ENCODE data around the gene STAG3.

Gene STAG3

GRCh38 chr7:100170101-100170897, 7.4 kb upstream of the STAG3 start:
- Histone ChIP-seq H3K36me3 (ENCODE audit: control insufficient read depth, insufficient read depth, low read length) (no peaks in the 10 kb centered on the region), H3K4me1 (ENCODE audit: control insufficient read depth, low read depth, low read length) (peaks cover 11% of the 10 kb centered on the region), H4K8ac (ENCODE audit: low read depth, low read length) (no peak overlapping the region), H3K27ac (ENCODE audit: low read depth, low read length) (no peak overlapping the region), H3K79me1 (ENCODE audit: low read length) (no peaks in the 10 kb centered on the region), H4K5ac (ENCODE audit: low read length) (no peak overlapping the region), H2BK120ac (ENCODE audit: low read depth, low read length) (no peak overlapping the region), H3K4me3 (ENCODE audit: low read length) (no peak overlapping the region), H3K23ac (ENCODE audit: low read length) (no peak overlapping the region), H2BK15ac (replicated peaks; ENCODE audit: low read depth) (no peak overlapping the region), H2BK5ac (ENCODE audit: low read length) (no peak overlapping the region), H2AK5ac (ENCODE audit: low read length) (no peak overlapping the region), H3K4me2 (ENCODE audit: low read length) (no peak overlapping the region), H3K79me2 (ENCODE audit: control insufficient read depth, insufficient read depth, low read length) (no peaks in the 10 kb centered on the region), H3K4ac (ENCODE audit: low read depth, low read length) (no peak overlapping the region), H3K18ac (ENCODE audit: low read length) (no peak overlapping the region), H3K9ac (ENCODE audit: low read length) (no peak overlapping the region), H3K56ac (ENCODE audit: low read length) (no peak overlapping the region), H3K27me3 (ENCODE audit: insufficient read depth, low read length, poor library complexity) (no peaks in the 10 kb centered on the region)
- WGBS (ENCODE audit: extremely low coverage, insufficient coverage, low lambda C conversion rate): no CpG with 5 or more reads among the region's 11 CpGs
- no peak for DNase-seq

DNA sequence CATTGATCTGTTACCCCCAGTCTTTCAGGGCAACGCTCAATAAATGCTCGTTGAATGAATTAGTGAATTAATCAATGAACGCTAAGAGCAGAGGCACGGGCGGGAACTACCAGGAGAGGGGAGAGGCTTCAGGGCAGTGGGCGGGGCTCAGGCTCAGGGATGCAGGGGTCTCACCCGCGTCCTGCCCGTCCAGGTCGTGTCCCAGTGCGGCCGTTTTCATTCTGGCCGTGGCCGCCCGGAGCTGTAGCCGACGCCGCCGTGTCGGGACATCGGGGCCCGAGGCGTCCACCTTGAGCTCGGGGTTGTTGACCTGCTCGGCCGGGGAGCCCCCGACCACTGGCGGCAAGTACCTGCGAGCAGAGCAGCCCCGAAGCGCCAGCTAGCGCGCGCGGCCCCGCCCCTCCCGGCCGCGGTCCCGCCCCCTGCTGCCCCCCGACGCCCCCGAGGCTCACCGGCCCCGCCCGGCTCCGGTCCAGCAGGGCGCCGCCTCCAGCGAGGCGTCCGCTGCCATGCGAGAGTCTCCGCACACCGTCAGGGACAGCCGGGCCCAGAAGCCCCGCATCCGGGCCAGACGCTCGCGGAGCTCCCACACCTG, 6.5 kb upstream of the STAG3 start:
- Histone ChIP-seq H3K27ac (ENCODE audit: low read depth, low read length) (no peak overlapping the region), H3K36me3 (ENCODE audit: control insufficient read depth, insufficient read depth, low read length) (no peaks in the 10 kb centered on the region), H3K4me3 (ENCODE audit: low read length) (no peak overlapping the region), H2BK120ac (ENCODE audit: low read depth, low read length) (no peak overlapping the region), H3K4me2 (ENCODE audit: low read length) (peak overlapping the region; percentile 58), H3K9ac (ENCODE audit: low read length) (peak overlapping the region; percentile 22), H3K23ac (ENCODE audit: low read length) (no peak overlapping the region), H3K4me1 (ENCODE audit: control insufficient read depth, low read depth, low read length) (peaks cover 11% of the 10 kb centered on the region), H2BK15ac (replicated peaks; ENCODE audit: low read depth) (no peak overlapping the region), H3K56ac (ENCODE audit: low read length) (peak overlapping the region; percentile 22), H2AK5ac (ENCODE audit: low read length) (no peak overlapping the region), H2BK5ac (ENCODE audit: low read length) (no peak overlapping the region), H3K18ac (ENCODE audit: low read length) (peak overlapping the region; percentile 18), H3K79me2 (ENCODE audit: control insufficient read depth, insufficient read depth, low read length) (no peaks in the 10 kb centered on the region), H3K27me3 (ENCODE audit: insufficient read depth, low read length, poor library complexity) (no peaks in the 10 kb centered on the region), H4K5ac (ENCODE audit: low read length) (no peak overlapping the region), H4K8ac (ENCODE audit: low read depth, low read length) (no peak overlapping the region), H3K4ac (ENCODE audit: low read depth, low read length) (no peak overlapping the region), H3K79me1 (ENCODE audit: low read length) (peaks cover 3% of the 10 kb centered on the region)
- DNase-seq: peak; percentile 34
- WGBS (ENCODE audit: extremely low coverage, insufficient coverage, low lambda C conversion rate): no CpG with 5 or more reads among the region's 61 CpGs

DNA sequence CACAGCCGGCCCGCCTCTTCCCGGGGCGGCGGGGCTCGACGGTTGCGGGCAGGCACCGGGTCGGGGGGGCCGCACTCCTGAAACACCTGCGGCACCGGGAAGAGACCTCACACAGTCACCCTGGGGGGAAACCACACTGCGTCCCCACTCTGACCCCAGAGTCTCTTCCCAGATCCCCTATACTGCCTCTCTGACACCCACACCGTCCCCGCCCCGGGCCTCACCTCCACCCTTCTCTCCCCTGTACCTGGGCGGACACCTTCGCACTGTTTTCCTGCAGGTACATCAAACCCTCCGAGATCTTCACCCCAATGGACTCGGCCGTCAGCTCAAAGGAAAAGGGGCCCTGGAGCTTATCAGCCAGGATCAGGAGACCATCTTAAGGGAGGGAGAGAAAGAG, 5.9 kb upstream of the STAG3 start:
- no peak overlapping the region for H2AK5ac ChIP-seq (ENCODE audit: low read length)
- H3K79me2 ChIP-seq (ENCODE audit: control insufficient read depth, insufficient read depth, low read length): peaks cover 2% of the 10 kb centered on the region
- no peak overlapping the region for H3K27ac ChIP-seq (ENCODE audit: low read depth, low read length)
- H3K36me3 ChIP-seq (ENCODE audit: control insufficient read depth, insufficient read depth, low read length): no peaks in the 10 kb centered on the region
- H2BK5ac ChIP-seq (ENCODE audit: low read length): no peak overlapping the region
- no peaks in the 10 kb centered on the region for H3K27me3 ChIP-seq (ENCODE audit: insufficient read depth, low read length, poor library complexity)
- no peak overlapping the region for H3K23ac ChIP-seq (ENCODE audit: low read length)
- H3K9ac ChIP-seq (ENCODE audit: low read length): no peak overlapping the region
- no peak overlapping the region for H4K5ac ChIP-seq (ENCODE audit: low read length)
- no peak overlapping the region for H2BK120ac ChIP-seq (ENCODE audit: low read depth, low read length)
- peaks cover 12% of the 10 kb centered on the region for H3K4me1 ChIP-seq (ENCODE audit: control insufficient read depth, low read depth, low read length)
- H3K4me3 ChIP-seq (ENCODE audit: low read length): no peak overlapping the region
- H2BK15ac ChIP-seq (replicated peaks; ENCODE audit: low read depth): no peak overlapping the region
- no peak overlapping the region for H3K56ac ChIP-seq (ENCODE audit: low read length)
- WGBS (ENCODE audit: extremely low coverage, insufficient coverage, low lambda C conversion rate): no CpG with 5 or more reads among the region's 22 CpGs
- DNase-seq: no peak
- no peak overlapping the region for H4K8ac ChIP-seq (ENCODE audit: low read depth, low read length)
- peak overlapping the region; percentile 4 for H3K4me2 ChIP-seq (ENCODE audit: low read length)
- H3K4ac ChIP-seq (ENCODE audit: low read depth, low read length): no peak overlapping the region
- H3K18ac ChIP-seq (ENCODE audit: low read length): peak overlapping the region; percentile 18
- peaks cover 6% of the 10 kb centered on the region for H3K79me1 ChIP-seq (ENCODE audit: low read length)

- Histone ChIP-seq H3K18ac (ENCODE audit: low read length) (no peak overlapping the region), H3K27me3 (ENCODE audit: insufficient read depth, low read length, poor library complexity) (no peaks in the 10 kb centered on the region), H3K4me3 (ENCODE audit: low read length) (no peak overlapping the region), H3K4me2 (ENCODE audit: low read length) (no peak overlapping the region), H4K8ac (ENCODE audit: low read depth, low read length) (no peak overlapping the region), H3K4ac (ENCODE audit: low read depth, low read length) (no peak overlapping the region), H2BK120ac (ENCODE audit: low read depth, low read length) (no peak overlapping the region), H3K56ac (ENCODE audit: low read length) (no peak overlapping the region), H3K36me3 (ENCODE audit: control insufficient read depth, insufficient read depth, low read length) (no peaks in the 10 kb centered on the region), H3K23ac (ENCODE audit: low read length) (no peak overlapping the region), H2BK5ac (ENCODE audit: low read length) (no peak overlapping the region), H3K4me1 (ENCODE audit: control insufficient read depth, low read depth, low read length) (peaks cover 5% of the 10 kb centered on the region), H3K79me2 (ENCODE audit: control insufficient read depth, insufficient read depth, low read length) (peaks cover 2% of the 10 kb centered on the region), H2BK15ac (replicated peaks; ENCODE audit: low read depth) (no peak overlapping the region), H3K79me1 (ENCODE audit: low read length) (peaks cover 6% of the 10 kb centered on the region), H3K27ac (ENCODE audit: low read depth, low read length) (no peak overlapping the region), H4K5ac (ENCODE audit: low read length) (no peak overlapping the region), H3K9ac (ENCODE audit: low read length) (no peak overlapping the region), H2AK5ac (ENCODE audit: low read length) (no peak overlapping the region)
- no peak for DNase-seq
- WGBS (ENCODE audit: extremely low coverage, insufficient coverage, low lambda C conversion rate): no CpG with 5 or more reads among the region's 11 CpGs
These were observed 3.8 kb upstream of the STAG3 start for GRCh38 chr7:100173806-100174495.

GRCh38 chr7:100174582-100174981, 3.1 kb upstream of the STAG3 start:
- no peak overlapping the region for H3K23ac ChIP-seq (ENCODE audit: low read length)
- no peak overlapping the region for H3K56ac ChIP-seq (ENCODE audit: low read length)
- no peak overlapping the region for H3K4me3 ChIP-seq (ENCODE audit: low read length)
- H2BK5ac ChIP-seq (ENCODE audit: low read length): no peak overlapping the region
- WGBS (ENCODE audit: extremely low coverage, insufficient coverage, low lambda C conversion rate): no CpG with 5 or more reads among the region's 5 CpGs
- no peak overlapping the region for H2AK5ac ChIP-seq (ENCODE audit: low read length)
- H3K79me1 ChIP-seq (ENCODE audit: low read length): peaks cover 6% of the 10 kb centered on the region
- no peak overlapping the region for H2BK120ac ChIP-seq (ENCODE audit: low read depth, low read length)
- H3K27ac ChIP-seq (ENCODE audit: low read depth, low read length): no peak overlapping the region
- H3K79me2 ChIP-seq (ENCODE audit: control insufficient read depth, insufficient read depth, low read length): peaks cover 2% of the 10 kb centered on the region
- H3K36me3 ChIP-seq (ENCODE audit: control insufficient read depth, insufficient read depth, low read length): no peaks in the 10 kb centered on the region
- no peak overlapping the region for H3K4ac ChIP-seq (ENCODE audit: low read depth, low read length)
- H4K8ac ChIP-seq (ENCODE audit: low read depth, low read length): no peak overlapping the region
- H3K18ac ChIP-seq (ENCODE audit: low read length): no peak overlapping the region
- H2BK15ac ChIP-seq (replicated peaks; ENCODE audit: low read depth): no peak overlapping the region
- H3K4me2 ChIP-seq (ENCODE audit: low read length): no peak overlapping the region
- no peak overlapping the region for H4K5ac ChIP-seq (ENCODE audit: low read length)
- no peak for DNase-seq
- peaks cover 5% of the 10 kb centered on the region for H3K4me1 ChIP-seq (ENCODE audit: control insufficient read depth, low read depth, low read length)
- no peaks in the 10 kb centered on the region for H3K27me3 ChIP-seq (ENCODE audit: insufficient read depth, low read length, poor library complexity)
- H3K9ac ChIP-seq (ENCODE audit: low read length): no peak overlapping the region

Measured in mesendoderm (in vitro differentiated cells).